Medulla oblongata (tissue), 1 donor: ENCODE results near the gene PAPPA.

Source experiments
- DNase-seq: peaks from one replicate; pipeline ENCODE4 v3.0.0-alpha.2; 2015; ENCODE audit errors: extremely low spot score

The PAPPA gene

DNA sequence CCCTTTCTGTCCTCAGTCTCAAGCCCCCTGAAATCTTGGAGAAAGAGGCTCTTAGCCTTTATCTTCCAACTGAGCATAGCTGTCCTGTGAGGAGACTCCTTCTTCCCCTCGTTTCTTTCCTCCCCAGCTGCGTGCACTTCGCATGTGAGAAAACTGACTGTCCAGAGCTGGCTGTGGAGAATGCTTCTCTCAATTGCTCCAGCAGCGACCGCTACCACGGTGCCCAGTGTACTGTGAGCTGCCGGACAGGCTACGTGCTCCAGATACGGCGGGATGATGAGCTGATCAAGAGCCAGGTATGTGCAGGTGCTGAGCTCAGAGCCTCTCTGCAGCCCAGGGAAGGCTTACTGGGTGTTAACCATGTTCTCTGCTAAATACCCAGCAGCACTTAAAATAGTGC is 190.8 kb downstream of the PAPPA start:
- no peak for DNase-seq

DNA sequence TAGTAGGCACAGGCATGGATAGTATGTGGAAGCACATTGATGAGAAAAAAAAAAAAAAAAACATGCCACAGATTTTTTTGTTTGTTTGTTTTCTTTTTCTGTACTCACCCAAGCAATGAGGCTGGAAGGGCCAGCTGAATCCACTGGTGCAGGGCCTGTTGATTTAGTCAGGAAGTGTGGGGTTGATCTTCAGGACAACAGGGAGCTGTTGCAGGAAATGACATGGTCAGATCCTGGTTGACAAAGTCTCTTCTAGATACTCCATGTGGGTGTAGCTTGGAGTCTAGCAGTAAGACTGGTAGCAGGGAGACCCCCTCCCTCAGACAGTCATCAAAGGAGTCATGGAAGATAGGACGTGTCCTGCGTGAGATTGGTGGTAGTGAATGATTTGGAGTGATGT is 191.8 kb downstream of the PAPPA start:
- no peak for DNase-seq

DNA sequence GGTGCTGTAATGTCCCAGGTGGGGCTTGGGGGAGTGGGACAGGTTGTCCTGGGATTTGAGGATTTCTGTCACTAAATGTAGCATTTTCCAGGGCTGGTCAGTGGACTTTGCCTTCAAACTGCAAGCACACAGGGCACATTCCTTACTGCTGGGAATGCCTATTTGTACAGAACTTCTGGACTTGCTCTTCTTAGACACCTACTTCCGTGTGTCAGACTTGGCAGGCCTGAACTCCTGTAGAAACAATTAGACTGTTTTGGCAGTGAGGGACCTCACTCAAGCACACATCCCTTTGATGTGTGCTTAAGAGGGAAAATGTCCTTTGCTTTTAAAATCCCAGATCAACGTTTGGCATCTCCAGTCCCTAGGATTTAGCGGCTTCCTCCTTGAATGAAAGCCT is 192.2 kb downstream of the PAPPA start:
- DNase-seq = no peak

DNA sequence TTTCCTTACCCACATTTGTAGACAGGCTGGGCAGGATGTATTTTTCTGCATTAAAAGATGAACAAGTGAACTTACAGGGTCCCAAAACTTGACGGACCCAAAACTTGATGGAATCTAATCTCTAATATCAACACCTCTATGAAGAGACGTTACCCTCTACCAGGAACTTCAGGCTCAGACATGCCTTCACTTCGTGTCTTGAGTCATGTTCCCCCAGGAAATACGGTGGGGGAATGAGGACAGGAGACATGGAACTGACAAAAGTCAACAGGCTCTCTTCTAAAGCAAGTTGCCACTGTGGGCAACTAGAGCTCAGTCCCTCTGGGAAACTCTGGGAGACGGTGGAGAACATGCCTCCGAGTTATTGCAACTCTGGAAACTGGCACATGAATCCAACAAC is 196.1 kb downstream of the PAPPA start:
- DNase-seq = no peak

DNA sequence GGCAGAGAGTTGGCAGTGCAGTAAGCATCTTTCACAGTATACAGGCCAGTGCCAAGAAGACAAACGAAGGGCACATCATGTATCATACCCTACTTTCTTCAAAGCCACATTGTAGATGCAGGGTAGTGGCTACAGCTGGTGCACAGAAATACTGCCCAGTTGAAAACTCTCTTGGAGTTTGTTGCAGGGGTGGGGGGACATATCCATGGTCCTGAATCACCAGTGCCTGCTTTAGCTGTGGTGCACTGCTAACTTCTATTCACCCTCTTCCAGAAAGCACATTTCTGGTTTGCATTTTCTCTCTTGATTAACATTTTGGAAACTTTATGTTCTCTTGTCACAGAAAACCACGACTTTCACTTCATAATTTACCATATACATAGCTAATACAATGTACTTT is 196.6 kb downstream of the PAPPA start:
- no peak for DNase-seq

DNA sequence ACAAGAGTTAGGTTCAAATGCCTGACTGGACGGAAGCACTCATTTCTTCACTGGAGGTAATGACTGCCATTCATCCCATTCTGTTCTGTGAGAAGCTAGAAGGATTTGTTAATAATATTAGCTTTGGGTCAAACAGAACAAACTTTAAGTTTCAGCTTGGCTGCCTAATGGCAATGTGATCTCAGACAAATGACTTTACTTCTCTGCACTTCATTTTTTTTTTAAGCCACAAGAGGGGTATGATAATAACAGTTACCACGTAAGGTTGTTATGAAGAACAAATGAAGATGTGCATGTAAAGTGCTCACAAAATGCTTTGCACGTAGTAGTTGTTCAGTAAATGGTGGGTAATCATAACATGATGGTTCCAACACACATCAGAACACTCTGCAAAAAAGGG is 199.4 kb downstream of the PAPPA start:
- DNase-seq = no peak

DNA sequence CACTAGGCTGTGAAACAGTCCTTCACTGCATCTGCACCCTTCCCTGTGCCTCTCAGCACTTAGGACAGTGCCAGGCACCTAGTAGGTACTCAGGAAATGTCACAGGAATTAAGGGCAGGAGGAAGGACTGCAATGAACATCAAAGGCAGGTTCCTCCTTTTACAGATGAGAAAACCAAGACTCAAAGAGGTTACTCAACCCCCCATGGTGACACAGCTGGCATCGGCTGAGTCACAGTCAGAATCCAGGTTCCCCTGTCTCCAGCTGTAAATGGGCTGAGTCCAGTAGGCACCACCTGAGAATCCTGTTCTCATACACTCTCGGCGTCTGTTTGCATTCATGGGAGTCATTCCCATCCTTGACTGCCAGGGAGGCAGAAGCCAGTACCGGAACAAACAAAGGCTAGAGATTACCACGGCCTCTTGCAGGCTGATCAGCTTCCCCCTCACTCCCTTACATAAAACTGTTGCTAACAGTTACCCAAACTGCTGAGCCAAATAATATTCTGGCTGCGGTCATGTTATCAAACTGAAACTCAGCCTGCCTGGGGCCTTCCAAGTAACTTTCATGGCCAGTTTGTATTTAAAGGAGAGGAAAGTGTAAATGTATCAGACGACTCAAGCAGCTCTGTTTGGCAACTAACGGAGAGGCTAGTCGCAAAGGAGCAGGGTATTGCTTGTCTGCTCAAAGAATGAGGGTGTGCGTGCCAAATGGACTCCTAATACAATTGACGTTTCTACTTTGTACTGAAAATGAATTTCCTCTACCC is 201.7 kb downstream of the PAPPA start:
- DNase-seq = no peak

DNA sequence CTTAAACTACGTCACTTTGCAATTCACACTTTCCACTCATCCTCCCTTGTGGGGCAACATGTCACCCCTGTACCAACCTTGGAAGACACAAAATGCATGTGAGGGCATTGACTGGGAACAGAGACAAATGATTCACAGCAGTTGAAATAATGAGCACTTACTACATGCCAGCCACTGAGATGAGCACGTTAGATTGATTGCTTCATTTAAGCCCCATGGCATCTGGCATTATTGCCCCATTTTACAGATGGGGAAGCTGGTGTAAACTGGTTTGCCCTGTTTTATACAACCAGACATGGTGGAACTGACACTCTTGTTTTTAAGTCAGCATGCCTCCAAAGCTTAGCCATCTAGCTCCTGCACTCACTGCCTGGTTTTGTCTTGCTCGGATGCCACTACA is 204.7 kb downstream of the PAPPA start:
- no peak for DNase-seq

DNA sequence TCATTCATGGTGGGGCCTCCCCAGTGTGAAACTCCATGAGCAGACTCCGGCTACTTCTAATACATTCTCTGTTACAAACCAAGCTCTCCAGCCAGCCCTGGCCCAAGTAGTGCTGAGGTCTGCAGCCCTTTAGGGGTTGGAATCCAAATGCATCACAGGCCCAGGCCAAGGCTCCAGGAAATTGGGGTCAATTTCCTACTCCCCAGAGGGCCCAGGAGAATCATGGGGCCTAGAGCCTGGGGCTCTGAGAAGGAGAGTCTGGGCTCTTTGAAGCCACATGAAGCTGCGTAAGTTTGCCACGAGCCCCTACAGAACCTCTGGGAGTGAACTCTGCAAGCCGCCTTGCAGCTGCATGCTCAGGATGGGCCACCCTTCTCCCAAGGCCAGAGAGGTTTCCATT is 206.4 kb downstream of the PAPPA start:
- DNase-seq = no peak

DNA sequence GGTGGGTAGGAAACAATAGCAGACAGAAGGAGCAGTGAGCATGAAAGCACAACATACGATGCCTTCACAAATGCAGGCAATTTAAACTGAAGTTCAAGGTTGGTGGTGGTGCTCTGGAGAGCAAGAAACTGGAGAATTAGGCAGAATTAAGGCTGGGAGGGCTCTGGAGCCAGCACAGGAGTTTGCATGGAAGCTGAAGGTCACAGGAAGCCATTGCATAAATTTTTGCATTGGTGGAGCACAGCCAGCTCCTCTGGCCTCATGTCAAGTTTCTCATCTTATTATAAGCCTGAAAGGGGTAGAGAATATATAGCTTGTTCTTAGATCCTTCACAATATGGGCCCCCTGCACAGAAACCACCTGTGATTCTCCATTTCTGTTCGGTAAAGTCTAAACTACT is 207.4 kb downstream of the PAPPA start:
- DNase-seq = no peak

DNA sequence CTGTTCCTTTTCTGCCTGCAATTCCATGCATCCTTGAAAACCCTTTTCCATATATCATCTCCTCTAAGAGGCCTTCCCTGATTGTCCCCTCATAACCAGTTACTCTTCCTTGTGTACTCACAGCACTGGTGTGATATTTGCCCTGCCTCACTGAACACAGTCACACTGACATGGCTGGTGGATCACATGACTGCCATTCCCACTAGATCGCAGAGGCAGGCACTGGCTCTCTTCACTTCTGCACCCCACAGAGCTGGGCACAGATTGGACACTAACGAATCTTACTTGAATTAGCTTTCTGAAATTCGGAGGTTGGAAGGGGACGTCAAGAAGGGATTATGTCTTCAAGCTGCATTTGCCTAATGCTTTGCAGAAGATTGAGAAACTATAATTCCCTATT is 208.0 kb downstream of the PAPPA start:
- DNase-seq = no peak

DNA sequence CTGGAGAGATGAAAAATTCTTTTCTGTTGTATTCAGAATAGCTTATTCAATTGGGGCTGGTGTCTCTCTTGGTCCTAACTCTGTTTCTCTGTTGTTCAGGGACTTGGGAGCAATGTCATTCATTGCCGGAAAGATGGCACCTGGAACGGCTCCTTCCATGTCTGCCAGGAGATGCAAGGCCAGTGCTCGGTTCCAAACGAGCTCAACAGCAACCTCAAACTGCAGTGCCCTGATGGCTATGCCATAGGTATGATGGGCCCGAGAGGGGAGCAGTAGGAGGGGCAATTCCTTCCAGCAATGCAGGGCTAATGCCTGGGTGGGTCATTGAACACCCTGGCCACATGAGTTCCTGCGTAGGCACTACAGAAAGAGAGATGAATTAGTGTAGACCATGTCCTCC is 208.9 kb downstream of the PAPPA start:
- no peak for DNase-seq

DNA sequence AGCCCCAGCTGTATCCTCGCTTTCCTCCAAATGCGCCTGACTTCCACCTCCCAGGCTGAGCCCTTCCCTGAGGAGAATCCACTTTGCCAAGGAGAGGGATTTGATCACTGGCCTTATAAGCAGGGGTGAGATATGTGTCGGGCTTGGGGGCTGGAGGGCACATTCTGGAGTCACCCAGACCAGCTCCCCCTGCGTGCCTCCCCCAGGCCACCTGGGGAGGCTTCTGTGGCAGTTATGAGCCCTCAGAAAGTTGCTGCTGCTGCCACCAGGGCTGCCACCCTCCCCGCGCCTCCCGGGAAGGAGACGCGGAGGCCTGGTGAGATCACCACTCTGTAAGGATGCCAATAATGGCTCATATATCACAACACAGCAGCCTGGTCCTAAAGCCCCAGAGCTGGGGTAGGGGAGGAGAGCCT is 211.5 kb downstream of the PAPPA start:
- peak; percentile 71 for DNase-seq

DNA sequence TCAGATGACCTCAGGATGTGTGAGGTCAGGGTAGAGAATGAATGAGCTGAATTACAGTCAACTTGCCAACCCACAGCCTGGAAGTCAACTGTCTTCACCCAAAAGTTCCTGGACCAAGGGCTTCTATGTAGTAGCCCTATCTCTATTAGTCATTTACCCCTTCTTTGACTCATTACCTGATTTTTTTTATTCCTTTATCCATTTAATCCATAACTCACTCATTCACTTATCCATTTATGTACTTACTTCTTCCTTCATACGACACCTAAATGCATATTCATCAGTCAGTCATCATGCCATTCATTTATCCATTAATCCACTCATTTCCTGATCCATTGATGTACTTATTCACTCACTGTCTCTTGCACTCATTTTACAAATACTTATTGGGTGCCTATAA is 212.7 kb downstream of the PAPPA start:
- DNase-seq = no peak

DNA sequence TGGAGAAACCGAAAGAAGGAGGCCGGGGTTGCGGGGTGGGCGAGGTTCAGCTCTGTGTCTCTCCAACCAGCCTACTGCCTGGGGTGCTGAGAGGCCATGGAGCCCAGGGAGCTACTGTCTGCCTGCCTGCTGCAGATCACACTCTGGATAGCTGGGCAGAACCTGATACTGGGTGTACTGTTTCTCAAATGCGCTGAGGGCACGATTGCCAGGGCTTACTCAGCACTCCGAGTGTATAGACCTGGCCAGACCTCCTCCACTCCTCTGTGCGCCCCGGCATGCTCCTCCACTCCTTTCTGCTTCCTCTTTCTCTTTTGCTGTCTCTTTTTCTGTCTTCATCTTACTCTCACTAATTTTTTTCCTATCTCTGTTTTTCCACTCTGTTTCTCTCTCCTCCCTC is 215.1 kb downstream of the PAPPA start:
- DNase-seq = no peak

DNA sequence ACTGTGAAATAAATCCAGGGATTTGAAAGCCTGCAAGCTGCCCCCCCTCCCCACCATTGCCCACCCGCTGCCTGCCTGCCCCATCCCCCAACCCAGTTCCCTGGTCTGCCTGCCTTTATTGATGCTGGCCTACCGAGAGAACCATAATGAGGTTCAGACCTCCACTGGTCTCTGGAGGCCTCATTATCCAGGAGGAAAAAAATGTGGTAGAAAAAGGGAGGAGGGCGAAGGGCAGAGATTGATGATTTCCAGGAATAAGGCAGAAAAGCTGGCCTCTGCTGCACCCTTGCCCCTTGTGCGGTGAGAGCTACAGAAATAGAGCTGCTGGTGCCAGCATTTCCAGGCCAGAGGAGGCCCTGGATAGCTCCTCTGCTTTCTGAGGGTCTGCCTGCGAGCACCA is 216.1 kb downstream of the PAPPA start:
- DNase-seq = no peak

DNA sequence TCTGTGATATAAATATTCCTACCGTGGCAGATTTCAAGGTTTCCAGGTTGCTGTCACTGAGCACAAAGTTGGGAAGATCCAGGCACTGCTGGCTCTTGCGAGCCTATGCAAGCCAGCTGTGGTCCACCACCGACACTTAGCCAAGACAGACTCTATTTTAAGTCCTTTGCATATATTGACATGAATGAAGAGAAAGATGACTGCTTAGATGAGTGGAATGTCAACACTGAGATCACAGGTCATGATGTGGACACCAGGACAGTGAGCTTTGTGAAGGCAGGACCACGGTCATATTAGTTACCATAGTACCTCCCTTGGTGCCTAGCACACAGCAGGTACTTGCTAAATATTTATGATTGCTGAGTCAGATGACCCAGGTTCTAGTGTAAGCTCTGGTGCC is 217.0 kb downstream of the PAPPA start:
- DNase-seq = no peak

DNA sequence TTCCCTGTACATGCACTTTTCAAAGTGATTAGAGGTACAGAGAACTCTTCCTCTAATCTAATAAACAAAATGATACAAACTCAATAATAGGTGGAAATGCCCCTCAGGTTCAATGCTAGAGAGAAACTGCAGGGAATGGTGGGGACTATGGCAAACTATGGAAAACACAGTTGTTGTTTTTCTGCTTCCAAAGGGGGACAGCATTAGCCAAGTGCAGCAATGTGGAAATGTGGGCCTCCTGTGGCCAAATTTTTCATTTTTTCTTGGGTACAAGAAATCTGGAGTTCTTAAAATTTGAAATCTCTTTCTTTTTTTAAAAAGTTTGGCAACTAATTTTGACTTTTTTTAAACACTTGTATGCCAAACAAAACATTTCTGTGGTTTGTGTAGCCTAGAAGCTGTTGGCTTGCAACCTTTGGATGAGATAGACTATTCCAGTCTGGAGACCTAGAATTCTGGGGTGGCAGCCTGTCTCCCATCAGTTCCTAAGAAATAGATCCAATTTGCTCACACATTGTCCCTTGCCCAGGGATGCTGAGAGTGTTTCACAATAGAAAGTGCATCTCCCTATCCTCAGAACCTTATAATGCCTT is 218.6 kb downstream of the PAPPA start:
- DNase-seq = no peak

DNA sequence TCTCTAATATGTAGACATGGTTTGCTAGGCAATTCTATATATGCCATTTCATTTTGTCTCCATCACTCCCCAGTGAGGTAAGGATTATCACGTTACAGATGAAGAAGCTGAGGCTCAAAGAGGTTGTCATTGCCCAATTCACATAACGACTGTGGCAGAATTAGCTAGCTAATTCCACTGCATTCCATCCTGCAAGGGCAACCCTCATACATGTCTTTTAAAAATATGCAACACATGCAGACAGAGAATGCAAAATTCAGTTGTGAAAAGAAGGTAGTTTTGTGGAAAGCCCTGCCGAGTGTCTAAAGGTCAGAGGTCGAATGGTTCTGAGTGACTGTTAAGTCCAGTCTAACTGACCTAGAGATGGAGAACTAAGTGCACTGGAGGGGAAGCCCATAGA is 219.2 kb downstream of the PAPPA start:
- no peak for DNase-seq

DNA sequence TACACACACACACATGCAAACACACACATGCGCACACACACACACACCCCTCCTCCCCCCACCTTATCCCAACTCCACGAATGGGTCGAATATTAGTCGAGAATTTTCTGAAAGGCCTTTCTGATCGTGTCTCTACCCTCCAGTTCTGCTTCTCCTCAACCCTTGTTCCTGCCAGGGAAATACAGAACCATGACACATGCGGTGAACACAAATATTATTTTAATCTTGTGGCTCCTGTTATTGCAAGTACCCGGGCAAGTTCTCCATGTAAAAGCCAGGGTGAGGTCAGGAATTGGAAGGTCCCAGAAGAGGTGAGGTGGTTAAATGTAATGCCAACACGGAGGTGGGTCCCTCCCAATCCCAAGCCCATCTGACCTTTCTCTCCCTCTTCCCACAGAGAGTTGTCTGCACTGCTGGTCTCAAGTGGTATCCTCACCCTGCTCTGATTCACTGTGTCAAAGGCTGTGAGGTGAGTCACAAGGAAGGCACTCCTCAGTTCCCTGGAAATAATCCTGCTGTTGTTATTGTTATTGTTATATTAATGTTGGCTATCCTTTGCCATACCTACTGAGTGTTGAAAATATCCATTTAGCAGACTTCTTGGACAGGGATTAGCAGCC is 223.7 kb downstream of the PAPPA start:
- no peak for DNase-seq

DNA sequence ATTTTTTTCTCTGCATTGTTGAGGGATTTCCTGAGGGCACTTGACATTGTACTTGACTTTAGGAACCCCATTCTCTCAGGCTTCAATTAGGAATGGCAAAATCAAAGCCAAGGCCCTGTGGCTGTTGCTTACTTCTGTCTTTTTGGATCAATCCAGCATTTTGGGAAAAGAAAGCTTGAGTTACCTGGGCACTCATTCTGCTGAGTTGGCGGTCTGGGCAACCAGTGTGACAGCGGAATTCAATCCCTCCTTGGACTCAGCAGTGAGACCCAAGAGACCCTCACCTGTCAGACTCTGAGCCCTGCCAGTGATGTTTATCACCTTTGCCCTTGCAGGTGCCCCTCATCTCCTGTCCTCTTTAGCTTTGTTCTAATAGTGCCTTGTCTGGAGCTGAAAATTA is 225.3 kb downstream of the PAPPA start:
- DNase-seq = no peak

DNA sequence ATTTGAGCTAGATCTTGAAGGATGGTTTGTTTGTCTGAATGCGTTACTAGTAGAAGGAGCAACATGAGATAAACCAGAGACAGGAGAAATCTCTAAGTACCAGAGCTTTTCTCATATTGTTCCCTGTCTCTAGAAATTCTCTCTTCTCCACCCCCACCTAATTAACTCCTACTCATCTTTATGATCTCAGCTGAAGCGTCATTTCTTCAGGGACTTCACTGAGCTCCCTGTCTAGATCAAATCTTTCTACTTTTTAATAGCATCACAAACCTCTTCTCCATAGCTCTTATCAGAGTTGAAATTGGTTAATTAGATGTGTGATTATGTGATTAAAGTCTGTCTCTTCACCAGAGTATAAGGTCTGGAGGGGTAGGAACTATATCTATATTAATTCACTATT is 226.2 kb downstream of the PAPPA start:
- DNase-seq = no peak

DNA sequence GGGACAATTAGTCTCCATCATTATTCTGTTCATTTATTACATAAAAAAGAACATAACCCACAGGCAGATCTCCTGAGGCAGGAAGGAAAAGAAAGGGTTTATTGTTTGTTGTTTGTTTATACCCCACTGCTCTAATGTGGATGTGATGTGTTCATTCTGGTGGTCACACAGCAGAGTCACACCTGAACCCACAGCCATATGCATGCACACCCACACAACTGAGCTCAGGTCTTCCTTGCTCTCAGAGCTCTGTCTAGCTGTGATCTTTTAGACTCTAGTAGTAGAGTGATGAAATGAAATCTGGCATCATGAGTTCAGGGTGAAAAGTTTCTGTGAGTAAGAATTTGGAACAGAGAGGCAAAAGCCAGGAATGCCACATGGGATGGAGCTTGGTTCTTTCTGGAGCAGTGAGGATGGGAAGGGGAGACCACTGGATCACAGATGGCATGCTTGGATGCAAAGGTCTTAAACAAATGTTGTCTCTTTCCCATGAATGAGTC is 227.0 kb downstream of the PAPPA start:
- no peak for DNase-seq
